PC-3 (cell line): ENCODE measurements around the gene BBOX1.

Source experiments
- EZH2 ChIP-seq: fragments of 300-600 bp; sonication (generic); IDR thresholded peaks from one replicate; pipeline ENCODE4 v1.6.1; 2017; ENCODE audit warnings: antibody characterized with exemption, mild to moderate bottlenecking, low read length; ENCODE audit not compliant: unreplicated experiment
- TF ChIP-seq, protein P1 (sequence below): fragments of 300-600 bp; sonication (generic); conservative IDR thresholded peaks from 2 replicates; pipeline ENCODE4 v1.5.1; 2017; ENCODE audit warnings: antibody characterized with exemption, low read depth, mild to moderate bottlenecking, low read length

DNA sequence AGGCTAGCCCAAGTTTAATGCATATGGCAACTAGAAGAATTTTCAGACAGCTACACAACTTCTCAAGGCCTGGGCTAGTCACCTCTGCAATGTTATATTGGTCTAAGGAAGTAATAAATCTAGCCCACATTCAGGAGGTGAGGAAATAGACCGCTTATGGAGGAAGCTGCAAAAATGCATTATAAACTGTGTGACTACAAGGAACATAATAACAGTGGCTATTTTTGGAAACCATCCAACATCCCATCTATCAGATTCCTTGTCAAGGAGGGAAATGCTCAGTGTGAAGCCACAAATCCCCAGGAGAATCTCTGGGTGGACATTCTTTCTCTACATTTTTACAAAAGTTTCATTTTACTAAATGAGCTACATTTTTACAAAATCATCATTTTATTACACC, 76.1 kb downstream of the BBOX1 start:
- TF ChIP-seq, protein P1, sequence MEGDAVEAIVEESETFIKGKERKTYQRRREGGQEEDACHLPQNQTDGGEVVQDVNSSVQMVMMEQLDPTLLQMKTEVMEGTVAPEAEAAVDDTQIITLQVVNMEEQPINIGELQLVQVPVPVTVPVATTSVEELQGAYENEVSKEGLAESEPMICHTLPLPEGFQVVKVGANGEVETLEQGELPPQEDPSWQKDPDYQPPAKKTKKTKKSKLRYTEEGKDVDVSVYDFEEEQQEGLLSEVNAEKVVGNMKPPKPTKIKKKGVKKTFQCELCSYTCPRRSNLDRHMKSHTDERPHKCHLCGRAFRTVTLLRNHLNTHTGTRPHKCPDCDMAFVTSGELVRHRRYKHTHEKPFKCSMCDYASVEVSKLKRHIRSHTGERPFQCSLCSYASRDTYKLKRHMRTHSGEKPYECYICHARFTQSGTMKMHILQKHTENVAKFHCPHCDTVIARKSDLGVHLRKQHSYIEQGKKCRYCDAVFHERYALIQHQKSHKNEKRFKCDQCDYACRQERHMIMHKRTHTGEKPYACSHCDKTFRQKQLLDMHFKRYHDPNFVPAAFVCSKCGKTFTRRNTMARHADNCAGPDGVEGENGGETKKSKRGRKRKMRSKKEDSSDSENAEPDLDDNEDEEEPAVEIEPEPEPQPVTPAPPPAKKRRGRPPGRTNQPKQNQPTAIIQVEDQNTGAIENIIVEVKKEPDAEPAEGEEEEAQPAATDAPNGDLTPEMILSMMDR, result no peak
- no peak for TF ChIP-seq EZH2
